Femur (tissue), 1 donor: Measurements from ENCODE around the gene PTN.
"Not testable (repeated sequence)": the region's sequence is repeated elsewhere in the genome, so short reads cannot be mapped to it uniquely, and the experiment has no call there.

Experiments
- DNase-seq: peaks from one replicate; pipeline ENCODE4 v3.0.0-alpha.2; 2017

Gene PTN

DNA sequence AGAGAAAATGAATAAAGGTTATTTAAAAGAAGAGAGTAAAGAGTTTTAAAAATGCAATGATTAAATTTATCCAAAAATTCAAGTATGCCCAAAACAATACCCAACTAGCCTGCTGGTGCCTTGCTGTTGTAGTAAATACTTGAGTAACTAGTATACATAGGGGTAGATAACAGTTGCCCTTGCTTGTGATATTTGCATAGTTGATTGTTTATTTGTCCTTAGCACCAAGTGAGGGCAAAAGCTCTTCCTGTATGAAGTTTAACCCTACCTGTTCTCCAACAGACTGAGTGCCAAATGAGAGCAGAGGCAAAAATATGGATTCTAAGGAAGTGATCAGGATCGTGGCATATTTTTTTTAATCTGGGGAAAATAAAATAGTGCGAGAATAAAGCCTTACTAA is 85.0 kb downstream of the PTN start:
- no peak for DNase-seq

DNA sequence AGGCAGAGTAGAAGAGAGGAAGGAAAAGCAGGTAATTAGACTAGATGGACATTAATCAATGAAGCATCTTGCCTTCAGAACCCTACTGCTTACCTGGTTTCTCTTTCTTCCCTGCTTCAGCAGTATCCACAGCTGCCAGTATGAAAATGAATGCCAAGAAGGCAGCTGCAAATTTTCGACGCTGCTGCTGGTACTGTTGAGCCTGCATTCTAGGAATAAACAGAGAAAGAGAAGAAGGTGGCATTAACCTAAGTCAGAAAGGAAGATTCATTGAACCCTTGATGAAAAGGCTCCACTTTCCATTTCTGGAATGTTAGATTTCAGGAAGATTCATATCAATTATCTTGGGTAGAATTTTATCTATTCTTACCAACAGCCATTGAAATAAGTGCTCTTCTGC is 88.8 kb downstream of the PTN start:
- DNase-seq = no peak

DNA sequence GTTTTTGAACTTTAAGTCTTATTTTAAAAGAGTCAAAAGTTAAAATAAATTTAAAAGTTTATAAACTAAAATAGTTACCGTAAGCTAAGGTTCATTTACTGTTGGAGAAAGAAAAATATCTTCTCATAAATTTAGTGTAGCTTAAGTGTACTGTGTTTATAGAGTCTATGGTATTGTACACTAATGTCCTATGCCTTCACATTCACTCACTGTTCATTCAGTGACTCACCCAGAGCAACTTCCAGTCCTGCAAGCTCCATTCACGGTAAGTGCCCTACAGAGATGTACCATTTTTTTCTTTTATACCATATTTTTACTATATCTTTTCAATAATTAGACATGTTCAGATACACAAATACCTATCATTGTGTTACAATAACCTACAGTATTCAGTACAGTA is 97.6 kb downstream of the PTN start:
- DNase-seq = no peak

DNA sequence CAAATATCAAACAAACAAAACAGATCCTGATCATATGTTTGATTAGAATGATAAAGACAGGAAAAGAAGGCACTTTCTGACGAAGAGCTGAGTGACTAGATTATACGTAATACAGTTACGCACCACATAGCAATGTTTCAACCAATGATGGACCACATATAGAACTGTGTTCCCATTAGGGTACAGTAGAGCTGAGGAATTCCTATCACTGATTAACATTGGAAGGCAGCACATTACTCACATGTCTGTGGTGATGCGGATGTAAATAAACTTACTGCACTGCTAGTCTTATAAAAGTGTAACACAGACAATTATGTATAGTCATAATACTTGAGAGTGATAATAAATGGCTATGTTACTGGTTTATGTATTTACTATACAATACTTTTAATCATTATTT is 98.3 kb downstream of the PTN start:
- no peak for DNase-seq

DNA sequence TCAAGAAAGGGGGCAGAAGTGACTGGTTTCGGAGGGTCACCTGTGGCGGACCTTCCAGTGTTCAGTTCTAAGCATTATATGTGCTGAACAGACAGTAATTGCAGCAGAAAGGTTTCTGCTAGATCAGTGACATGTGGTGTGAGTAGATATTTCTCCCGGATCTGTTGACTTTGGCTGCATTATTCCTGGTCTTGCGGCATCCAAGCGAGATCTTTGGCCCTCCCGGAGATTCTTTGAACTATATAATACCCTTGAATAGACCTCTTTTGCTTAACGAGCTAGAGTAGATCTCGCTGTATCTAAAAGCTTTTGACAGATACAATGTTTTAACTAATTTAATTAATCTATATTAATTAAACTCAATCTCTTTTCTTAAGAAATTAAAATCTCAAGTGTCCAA is 99.8 kb downstream of the PTN start:
- DNase-seq = no peak

DNA sequence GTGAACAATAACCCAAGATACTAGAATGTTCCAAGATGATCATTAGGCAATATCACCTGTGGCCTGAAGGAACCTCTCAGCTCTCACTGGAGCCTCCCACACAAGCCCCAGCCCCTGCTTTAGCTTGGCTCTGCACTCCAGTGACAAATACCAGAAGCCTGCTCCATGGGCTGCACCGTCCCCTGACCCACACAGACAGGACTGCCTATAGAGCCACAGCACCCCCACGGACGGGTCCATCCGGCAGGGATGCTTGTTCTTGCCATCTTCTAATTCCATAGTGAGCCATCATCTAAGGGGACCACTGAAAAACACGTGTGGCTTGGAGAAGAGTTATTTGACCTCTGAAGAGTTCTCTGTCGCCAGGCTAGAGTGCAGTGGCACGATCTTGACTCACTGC is 100.9 kb downstream of the PTN start:
- no peak for DNase-seq

DNA sequence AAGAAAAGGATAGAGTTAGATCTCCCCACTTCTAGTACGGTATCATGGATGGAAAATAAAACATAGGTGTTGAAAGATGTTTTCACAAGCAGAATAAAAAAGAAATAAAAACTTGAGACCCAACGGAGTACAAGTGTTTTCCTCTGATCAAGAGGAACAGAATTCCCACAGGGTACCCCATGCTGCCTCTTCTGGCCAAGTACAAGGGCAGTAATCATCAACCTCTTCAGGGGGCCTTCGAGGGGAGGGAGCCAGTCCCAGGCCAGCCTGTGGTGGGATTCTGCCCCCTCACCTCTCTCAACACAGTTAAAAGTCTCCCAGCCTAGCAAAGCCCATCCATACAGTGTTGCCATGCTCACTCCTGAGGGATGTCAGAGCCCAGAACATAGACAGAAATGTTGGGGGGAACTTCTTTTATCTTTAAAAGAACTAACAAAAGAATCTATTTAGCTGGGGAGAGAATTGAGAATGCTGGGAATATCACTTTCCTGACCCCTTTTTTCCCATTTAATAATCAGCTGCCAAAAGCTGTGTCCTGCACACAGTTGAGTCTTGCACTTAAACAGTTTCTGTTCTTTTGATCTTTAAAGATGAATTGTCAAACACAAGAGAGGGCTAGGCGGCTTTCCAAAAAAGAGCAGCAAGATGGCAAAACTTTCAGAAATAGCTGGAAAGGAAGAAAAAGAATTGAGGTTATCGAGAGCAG is 101.7 kb downstream of the PTN start:
- no peak for DNase-seq

DNA sequence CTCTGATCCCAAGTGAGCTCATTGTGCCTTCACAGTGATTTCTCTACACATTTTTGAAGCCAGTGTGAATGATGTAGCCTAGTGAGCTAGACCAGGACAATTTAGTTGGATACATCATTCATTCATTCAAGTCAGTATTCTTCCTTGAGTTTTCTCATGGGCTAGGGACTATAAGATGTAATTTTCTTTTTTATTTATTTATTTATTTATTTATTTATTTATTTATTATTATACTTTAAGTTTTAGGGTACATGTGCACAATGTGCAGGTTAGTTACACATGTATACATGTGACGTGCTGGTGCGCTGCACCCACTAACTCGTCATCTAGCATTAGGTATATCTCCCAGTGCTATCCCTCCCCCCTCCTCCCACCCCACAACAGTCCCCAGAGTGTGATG is 104.3 kb downstream of the PTN start:
- DNase-seq = not testable (repeated sequence)

DNA sequence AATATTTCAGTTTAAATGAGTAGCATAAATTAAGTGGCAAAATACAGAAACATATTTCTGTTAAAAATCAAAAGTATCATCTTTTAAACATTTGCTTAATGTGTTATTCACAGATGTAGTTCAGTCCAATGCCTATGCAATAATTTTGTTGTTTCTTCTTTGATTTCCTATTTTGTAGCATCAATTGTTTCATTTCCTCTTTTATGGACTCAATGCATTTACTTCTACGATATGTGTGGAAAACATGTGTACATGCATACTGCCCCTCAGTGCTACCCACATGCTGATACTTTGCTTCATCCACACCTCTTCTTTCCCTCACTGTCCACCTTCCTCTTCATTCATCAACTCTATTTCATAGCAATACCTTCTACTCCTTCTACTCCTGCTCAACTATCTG is 108.1 kb downstream of the PTN start:
- no peak for DNase-seq

DNA sequence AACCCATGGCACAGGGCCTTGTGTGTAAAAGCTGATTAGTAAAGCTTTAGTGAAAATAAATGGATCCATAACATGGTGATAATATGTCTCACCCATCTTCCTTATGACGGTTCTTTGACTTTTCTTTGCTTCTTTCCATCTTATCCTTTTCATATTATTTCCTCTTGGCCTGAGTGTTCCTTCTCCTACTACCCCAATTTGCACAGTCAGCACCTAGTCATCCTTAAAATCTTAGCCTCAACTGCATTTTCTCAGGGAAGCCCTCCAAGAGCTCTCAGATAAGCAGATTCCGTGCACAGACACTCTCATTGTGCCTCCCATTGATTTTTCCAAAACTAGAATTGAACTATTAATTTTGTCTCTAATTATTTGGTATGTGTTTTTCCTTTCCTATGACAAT is 112.4 kb downstream of the PTN start:
- no peak for DNase-seq

DNA sequence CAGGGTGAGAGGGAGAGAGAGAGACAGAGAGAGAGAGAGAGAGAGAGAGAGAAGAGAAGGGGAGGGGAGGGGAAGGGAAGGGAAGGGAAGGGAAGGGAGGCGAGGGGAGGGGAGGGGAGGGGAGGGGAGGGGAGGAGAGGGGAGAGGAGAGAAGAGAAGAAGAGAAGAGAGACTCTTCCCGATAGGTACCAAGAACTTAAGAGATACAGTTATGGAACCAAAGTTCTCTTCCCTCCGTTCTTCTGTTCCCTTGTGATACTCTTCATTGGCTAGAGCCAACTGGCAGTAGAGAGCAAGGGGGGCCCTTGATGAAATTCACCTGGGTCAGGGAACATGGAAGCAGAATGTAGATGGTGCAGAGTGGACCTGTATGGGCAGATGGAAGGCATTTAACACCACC is 122.1 kb downstream of the PTN start:
- DNase-seq = no peak

DNA sequence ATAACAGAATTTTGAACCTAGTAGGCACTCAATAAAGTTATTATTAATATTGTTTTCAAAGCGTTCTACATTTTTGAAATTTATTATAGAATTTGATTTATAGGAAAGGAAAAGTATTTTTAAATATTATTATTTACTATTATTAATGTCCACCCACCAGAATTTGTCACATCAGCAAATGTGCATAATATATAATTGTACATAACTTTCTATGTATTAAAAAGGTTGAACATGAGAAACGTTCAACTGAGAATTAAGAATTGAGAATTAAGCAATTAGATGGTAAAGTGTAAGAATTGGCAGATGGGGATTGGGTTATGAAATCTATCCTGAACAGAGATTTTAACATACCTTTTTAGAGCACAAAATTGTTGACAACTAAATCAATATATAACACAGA is 129.8 kb downstream of the PTN start:
- DNase-seq = no peak

DNA sequence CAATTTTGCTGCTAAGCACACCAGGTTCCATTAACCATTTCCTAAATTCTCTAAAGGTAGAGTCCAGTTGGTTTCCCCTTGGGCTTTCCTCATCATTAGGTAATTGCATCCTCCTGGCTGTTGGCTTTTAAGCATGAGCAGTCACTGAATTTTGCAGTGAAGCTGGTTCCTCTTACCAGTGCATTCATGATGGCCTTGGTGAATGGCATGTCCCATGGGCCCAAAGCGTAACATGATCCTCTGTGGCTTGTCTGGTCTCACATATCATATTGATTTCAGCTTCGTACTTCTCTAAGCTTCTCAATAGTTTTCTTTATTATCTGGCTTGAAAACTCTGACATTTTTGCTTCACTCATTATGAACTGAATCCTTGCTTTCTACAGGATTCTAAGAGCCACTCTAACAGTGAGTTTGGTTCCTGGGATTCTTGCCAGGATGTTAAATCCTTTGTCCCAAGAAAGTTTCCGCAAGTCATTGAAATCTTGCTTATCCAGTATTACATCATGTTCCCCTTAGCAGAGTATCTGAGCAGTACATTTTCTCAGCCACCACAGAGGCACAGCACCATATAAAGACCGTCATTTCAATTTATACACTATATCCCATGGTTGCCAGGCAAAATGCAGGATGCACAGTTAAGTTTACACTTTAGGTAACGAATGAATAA is 134.2 kb downstream of the PTN start:
- no peak for DNase-seq

DNA sequence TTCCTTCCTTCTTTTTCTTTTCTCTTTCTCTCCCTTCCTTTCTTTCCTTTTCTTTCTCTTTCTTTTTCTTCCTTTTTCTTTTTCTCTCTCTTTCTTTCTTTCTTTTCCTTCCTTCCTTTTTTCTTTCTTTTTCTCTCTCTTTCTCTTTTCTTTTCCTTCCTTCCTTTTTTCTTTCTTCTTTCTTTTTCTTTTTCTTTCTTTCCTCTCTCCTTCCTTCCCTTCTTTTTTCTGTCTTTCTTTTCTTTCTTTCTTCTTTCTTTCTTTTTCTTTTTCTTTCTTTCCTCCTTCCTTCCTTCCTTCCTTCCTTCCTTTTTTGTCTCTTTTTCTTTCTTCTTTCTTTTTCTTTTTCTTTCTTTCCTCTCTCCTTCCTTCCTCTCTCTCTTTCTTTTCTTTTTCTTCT is 136.8 kb downstream of the PTN start:
- no peak for DNase-seq

DNA sequence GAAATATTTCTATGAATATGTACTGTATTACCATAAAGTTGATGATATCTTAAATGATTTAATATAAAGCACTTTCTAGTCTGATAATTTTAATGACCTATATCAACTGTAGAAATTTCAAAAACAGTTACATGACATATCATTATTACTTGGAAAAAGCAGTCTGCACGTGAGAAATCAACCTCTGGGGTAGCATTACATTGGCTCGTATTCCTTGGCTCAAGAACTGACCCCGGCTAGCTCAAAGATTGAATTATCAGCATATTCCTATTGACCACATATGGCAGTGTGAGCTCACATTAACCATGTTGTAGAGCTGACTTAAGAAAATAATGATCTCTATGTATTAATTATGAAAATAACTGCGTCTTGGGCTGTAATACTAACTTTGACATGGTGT is 139.3 kb downstream of the PTN start:
- DNase-seq = no peak

DNA sequence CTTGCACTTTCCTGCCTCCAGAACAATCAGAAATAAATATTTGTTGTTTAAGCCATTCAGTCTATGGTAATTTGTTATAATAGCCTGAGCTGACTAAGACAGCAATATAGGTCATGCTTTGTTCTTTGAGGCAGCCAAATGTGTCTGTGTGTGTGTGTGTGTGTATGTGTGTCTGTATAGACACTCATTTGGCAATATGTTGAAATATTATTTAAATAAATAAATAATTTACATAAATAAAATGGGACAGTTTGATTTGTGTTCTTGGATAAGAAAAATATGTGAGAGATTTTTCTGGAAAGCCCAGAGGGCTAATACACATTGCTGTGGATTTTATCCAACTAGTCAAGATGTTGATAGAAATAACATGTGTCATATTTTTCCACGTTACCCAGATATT is 140.2 kb downstream of the PTN start:
- no peak for DNase-seq

DNA sequence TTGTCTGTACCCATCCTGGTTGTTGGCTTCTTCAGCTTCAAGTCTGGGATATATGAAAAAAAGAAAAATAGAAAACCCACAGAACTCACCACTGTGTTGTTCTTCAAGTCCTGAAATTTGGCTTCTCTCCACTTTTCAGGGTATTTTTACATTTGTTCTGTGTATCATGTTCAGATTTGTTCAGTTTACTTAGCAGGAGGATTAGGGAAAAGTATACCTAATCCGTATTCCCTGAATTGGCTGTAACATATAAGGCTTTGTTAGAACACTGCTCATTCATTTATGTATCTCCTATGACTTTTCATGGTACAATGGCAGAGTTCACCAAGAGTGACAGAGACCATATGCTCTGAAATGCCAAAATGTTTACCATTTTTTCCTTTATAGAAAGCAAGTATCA is 146.9 kb downstream of the PTN start:
- DNase-seq = no peak

DNA sequence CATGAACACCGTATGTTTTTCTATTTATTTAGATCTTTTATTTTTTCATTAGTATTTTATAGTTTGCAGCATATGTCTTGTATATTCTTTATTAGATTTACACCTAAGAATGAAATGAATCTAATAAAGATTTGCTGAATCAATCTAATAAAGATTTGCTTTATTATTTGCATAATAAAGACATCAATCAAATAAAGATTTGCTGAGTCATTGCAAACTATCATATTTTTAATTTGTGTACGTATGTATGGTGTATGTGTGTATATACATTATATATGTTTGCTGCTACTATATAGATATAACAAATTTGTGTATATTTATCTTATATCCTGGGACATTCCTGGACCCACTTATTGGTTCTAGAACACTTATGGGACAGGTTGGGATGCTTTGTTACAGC is 147.5 kb downstream of the PTN start:
- no peak for DNase-seq

DNA sequence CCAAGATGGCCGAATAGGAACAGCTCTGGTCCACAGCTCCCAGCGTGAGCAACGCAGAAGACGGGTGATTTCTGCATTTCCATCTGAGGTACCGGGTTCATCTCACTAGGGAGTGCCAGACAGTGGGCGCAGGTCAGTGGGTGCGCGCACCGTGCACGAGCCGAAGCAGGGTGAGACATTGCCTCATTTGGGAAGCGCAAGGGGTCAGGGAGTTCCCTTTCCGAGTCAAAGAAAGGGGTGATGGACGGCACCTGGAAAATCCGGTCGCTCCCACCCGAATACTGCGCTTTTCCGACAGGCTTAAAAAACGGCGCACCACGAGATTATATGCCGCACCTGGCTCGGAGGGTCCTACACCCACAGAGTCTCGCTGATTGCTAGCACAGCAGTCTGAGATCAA is 161.9 kb downstream of the PTN start:
- not testable (repeated sequence) for DNase-seq
